ENCODE data around the gene OLA1.

The OLA1 gene

DNA sequence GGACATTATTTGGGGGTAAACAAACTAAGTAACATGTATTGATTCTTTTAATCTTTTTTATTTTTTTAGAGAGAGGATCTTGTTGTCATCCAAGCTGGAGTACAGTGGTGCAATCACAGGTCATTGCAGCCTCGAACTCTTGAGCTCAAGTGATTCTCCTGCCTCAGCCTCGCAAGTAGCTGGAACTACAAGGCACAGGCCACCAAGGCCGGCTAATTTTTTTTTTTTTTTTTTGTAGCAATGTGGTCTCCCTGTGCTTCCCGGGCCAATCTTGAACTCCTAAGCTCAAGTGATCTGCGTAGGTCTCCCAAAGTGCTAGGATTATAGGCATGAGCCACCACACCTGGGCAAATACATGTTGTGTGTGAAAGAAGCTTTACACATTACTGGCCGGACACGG lies 29.6 kb downstream of the OLA1 start:
- no peak overlapping the region for H3K4me3 ChIP-seq (ENCODE audit: low read depth, low read length)
- TF ChIP-seq, protein P1, sequence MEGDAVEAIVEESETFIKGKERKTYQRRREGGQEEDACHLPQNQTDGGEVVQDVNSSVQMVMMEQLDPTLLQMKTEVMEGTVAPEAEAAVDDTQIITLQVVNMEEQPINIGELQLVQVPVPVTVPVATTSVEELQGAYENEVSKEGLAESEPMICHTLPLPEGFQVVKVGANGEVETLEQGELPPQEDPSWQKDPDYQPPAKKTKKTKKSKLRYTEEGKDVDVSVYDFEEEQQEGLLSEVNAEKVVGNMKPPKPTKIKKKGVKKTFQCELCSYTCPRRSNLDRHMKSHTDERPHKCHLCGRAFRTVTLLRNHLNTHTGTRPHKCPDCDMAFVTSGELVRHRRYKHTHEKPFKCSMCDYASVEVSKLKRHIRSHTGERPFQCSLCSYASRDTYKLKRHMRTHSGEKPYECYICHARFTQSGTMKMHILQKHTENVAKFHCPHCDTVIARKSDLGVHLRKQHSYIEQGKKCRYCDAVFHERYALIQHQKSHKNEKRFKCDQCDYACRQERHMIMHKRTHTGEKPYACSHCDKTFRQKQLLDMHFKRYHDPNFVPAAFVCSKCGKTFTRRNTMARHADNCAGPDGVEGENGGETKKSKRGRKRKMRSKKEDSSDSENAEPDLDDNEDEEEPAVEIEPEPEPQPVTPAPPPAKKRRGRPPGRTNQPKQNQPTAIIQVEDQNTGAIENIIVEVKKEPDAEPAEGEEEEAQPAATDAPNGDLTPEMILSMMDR (IDR thresholded peaks at IDR 0.05; ENCODE audit: insufficient read depth, low read depth, low read length, missing control alignments): no peak
- no peak for DNase-seq (ENCODE audit: low read depth)

DNA sequence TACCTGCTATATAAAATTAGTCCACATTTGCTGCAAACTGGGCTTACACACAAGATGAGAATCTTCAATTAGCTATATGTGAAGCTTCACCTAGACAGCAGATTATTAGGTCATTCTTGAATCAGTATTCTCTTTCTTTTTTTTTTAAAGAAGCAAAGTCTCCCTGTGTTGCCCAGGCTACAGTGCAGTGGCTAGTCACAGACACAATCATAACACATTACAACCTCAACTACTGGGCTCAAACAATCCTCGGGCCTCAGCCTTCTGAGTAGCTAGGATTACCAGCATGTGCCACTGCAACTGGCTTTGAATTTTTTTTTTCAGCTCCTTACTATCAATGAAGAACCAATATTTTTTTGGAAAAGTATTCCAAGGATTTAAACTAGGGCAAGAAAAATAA lies 30.5 kb downstream of the OLA1 start:
- TF ChIP-seq, protein P1 (IDR thresholded peaks at IDR 0.05; ENCODE audit: insufficient read depth, low read depth, low read length, missing control alignments): no peak
- H3K4me3 ChIP-seq (ENCODE audit: low read depth, low read length): no peak overlapping the region
- DNase-seq (ENCODE audit: low read depth): no peak

DNA sequence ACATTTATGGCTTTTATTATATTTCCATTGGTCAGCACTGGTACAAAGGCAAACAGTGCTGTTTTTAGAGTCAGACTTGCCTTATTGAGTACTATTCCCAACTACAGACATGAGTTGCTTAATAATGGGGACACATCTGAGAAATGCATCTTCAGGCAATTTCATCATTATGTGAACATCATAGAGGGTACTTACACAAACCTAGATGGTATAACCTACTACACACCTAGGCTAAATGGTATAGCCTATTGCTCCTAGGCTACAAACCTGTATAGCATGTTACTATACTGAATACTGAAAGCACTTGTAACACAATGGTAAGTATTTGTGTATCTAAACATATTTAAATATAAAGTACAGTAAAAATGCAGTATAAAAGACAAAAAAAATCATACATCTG lies 36.4 kb downstream of the OLA1 start:
- no peak for DNase-seq (ENCODE audit: low read depth)
- TF ChIP-seq, protein P1 (IDR thresholded peaks at IDR 0.05; ENCODE audit: insufficient read depth, low read depth, low read length, missing control alignments): no peak
- no peak overlapping the region for H3K4me3 ChIP-seq (ENCODE audit: low read depth, low read length)

DNA sequence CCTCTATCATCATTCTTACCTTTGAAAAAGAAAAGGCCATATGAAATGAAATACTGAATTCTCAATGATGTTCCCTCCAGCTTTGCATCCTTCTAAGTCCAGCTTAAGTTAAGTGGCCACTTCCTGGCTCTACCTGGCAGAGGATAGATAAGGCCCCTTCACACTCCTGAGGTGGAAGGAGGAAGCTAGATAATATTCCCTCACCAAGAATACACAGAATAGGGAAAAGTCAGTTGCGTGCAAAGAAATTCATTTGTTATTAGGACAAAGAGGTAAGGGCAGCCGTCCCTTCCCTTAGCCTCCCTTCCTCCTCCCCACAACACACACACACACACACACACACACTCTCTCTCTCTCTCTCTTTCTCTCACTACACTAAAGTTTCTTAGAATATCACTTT lies 37.5 kb downstream of the OLA1 start:
- H3K4me3 ChIP-seq (ENCODE audit: low read depth, low read length): no peak overlapping the region
- TF ChIP-seq, protein P1 (IDR thresholded peaks at IDR 0.05; ENCODE audit: insufficient read depth, low read depth, low read length, missing control alignments): no peak
- no peak for DNase-seq (ENCODE audit: low read depth)

DNA sequence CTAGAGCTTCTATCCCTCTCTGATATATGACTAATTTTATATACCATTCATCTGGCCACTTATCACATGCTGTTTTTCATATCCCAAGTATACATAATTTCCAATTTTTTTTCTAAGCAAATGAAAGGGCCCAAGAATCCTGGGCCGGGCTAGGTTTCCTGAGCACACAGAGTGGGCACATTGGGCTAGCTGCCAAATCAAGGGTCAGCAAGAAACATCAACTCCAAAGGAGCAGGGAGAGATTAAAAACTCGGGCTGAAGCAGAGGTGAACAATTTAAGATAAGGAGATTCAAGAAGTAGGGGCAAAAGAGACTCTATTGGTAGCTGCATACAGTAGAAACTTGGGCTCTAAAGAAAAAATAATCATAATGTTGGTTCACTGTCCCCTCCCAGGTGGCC lies 39.0 kb downstream of the OLA1 start:
- DNase-seq (ENCODE audit: low read depth): no peak
- TF ChIP-seq, protein P1 (IDR thresholded peaks at IDR 0.05; ENCODE audit: insufficient read depth, low read depth, low read length, missing control alignments): no peak
- no peak overlapping the region for H3K4me3 ChIP-seq (ENCODE audit: low read depth, low read length)

DNA sequence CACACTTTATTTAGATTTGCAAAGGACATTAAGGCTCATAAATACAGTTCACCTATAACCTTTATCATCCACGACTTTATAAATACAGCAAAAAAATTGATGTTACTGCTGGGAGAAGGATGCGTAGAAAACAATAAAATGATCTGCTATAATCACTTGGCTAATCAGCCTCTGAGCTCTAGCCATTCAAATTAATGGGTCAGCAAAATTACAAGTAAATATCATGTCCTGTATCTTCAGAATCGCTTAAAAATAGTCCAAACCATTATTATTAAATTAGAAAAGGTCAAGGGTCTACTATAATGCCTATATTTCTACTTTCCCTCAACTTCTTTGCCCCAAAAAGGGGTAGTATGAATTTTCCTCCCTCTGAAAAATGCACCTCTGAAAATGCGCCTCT lies 40.3 kb downstream of the OLA1 start:
- TF ChIP-seq, protein P1 (IDR thresholded peaks at IDR 0.05; ENCODE audit: insufficient read depth, low read depth, low read length, missing control alignments): no peak
- DNase-seq (ENCODE audit: low read depth): no peak
- H3K4me3 ChIP-seq (ENCODE audit: low read depth, low read length): no peak overlapping the region

DNA sequence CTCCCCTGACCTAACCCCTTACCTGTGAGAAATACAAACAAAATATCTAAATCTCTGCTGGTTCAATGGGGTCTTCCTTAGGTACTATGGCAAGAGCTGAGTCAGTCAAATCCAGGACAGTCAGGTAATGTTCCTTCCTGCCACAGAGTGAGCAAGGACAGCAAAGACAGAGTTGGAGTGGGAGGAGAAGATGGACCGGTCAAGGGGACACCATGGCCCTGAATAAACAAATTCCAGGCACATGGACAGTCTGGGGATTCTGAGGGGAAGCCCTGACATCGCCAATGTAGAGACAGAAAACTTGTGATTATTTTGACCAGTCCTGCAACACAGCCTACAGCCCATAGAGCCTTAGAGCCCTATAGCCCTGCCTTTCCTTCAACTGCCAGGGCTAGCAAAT lies 42.8 kb downstream of the OLA1 start:
- no peak for DNase-seq (ENCODE audit: low read depth)
- no peak overlapping the region for H3K4me3 ChIP-seq (ENCODE audit: low read depth, low read length)
- TF ChIP-seq, protein P1 (IDR thresholded peaks at IDR 0.05; ENCODE audit: insufficient read depth, low read depth, low read length, missing control alignments): no peak

Measured in GM12865 (cell line).